HG03521 (cell line): ENCODE data around the gene PHOX2A.

Experiments
- ATAC-seq: cut with Tn5 transposase; IDR thresholded peaks from one replicate; pipeline ENCODE4 v1.9.1; 2021; ENCODE audit warnings: mild to moderate bottlenecking, moderate library complexity; ENCODE audit not compliant: unreplicated experiment

PHOX2A gene

DNA sequence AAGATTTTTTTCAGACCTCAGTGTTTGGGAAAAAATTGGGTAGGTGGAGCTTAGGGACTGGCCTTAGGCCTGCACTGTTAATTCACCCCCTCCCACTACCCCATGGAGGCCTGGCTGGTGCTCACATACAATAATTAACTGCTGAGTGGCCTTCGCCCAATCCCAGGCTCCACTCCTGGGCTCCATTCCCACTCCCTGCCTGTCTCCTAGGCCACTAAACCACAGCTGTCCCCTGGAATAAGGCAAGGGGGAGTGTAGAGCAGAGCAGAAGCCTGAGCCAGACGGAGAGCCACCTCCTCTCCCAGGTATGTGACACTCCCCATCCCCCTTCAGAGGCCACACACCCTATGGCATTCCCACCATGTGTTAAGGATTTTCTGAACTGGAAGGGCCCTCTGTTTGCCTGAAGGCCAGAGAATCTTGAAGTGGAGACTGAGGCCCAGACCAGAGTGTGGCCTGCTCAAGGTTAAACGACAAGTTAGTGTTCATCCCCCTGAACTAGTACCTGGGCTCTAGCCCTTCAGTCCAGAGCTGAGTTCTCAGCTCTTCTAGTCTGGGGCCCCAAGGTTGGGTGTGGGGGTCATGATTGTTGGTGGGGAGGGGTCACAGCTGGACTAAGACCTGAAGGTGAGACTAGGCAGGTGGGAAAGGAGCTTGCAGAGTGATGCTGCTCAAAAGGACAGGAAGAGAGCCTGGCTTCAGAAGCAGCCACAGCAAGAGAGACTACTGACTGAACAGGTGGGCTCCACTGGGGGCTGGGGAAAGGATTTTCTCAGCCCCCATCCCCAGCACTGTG, 54.3 kb downstream of the PHOX2A start:
- no peak for ATAC-seq
